ENCODE data around the gene GPT2. TPM values are rescaled to one million over a fixed set of nuclear protein-coding genes. Genes with fewer than 3 reads are reported as not detected.

Gene GPT2, protein sequence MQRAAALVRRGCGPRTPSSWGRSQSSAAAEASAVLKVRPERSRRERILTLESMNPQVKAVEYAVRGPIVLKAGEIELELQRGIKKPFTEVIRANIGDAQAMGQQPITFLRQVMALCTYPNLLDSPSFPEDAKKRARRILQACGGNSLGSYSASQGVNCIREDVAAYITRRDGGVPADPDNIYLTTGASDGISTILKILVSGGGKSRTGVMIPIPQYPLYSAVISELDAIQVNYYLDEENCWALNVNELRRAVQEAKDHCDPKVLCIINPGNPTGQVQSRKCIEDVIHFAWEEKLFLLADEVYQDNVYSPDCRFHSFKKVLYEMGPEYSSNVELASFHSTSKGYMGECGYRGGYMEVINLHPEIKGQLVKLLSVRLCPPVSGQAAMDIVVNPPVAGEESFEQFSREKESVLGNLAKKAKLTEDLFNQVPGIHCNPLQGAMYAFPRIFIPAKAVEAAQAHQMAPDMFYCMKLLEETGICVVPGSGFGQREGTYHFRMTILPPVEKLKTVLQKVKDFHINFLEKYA
- total RNA-seq: 15.7 TPM

DNA sequence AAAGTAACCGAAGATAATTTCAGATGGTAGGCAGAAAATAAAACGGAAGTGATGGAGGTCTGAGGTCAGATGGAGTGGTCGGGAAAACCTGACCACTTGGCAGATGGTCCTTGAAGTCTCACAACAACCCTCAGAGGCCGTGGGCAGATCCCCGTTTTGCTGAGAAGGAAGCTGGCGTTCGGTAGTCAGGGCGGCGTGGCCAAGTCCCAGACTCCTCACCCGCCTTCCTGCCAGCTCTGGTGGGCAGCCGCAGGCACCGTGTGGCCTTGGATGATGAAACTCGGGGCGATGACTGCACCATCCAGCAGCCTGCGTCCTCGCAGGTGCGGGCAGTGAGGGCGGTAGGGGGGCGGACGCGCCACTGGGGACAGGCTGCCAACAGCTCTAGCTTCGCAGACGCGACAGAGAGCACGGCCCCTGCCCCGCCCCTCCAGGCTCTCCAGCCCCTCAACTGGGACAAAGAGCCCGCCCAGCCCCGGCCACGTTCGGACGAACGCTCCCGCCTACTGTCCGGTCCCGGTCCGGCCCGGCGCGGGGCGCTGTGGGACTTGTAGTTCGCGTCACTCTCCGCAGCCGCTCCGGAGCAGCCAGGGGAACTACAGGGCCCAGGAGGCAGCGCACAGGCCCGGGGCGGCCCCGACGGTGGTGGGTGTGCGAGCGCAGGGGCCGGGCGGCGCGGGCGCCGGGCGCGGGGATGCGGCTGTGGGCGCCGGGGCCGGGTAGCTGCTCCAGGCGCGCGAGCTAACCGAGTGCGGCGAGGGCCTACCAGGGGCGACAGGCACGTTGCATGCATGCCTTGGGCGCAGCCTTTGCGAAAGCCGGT is at the start of gene GPT2:
GPT2 (plus strand) TSS at position 673 of the 823 bp plus-strand sequence. CDS start 354 bp downstream, outside the sequence.
- Histone ChIP-seq H3K27ac (ENCODE audit: low read depth, low read length) (peak within 1 kb of the TSS; percentile 80), H3K9me3 (ENCODE audit: control insufficient read depth in 3 of 3, low read length in 3 of 3) (no peaks in the 10 kb centered on the region), H3K9ac (ENCODE audit: low read depth in 1 of 3, low read length in 3 of 3) (peak within 1 kb of the TSS; percentile 70 to 89 (median 83)), H3K27me3 (ENCODE audit: control insufficient read depth in 3 of 3, insufficient read depth in 3 of 3, low read length in 3 of 3) (no peaks in the 10 kb centered on the region), H3K4me1 (ENCODE audit: control insufficient read depth in 3 of 3, insufficient read depth in 3 of 3, low read length in 3 of 3) (peaks cover 40 to 44% (median 41%) of the 10 kb centered on the region in 3 donors), H3K4me3 (ENCODE audit: low read length in 3 of 3) (peak within 1 kb of the TSS; percentile 71 to 94 (median 91)), H3K36me3 (ENCODE audit: control insufficient read depth in 3 of 3, insufficient read depth in 3 of 3, low read length in 3 of 3) (peaks cover 0 to under 1% (median 0%) of the 10 kb centered on the region in 3 donors)

DNA sequence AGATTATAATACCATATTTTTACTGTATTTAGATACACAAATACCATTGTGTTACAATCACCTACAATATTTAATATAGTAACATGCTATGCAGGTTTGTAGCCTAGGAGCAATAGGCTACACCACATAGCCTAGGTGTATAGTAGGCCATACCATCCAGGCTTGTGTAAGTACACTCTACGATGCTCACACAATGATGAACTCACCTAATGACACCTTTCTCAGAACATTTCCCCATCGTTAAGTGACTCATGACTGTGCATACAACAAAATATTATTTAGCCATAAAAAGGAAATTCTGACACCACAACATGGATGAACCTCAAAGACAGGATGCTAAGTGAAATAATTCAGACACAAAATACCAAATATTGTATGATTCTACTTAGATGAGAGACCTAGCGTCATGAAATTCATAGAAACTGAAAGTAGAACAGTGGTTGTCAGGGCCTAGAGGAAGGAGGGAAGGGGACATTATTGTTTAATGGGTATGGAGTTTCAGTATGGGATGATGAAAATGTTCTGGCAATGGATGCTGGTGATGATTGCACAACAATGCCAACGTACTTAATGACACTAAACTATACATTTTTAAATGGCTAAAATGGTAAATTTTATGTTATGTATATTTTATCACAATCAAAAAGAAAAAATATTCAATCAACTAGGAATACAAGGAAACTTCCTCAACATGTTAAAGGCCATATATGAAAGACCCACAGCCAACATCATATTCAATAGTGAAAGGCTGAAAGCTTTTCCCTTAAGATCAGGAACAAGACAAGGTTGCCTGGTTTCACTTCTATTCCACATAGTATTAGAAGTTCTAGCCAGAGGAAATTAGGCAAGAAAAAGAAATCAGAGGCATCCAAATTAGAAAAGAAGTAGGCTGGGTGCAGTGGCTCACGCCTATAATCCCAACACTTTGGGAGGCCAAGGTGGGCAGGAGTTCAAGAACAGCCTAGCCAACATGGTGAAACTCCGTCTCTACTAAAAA is 47.3 kb upstream of the GPT2 start:
- no peaks in the 10 kb centered on the region for H3K27me3 ChIP-seq (ENCODE audit: control insufficient read depth in 3 of 3, insufficient read depth in 3 of 3, low read length in 3 of 3)
- H3K4me3 ChIP-seq (ENCODE audit: low read length in 3 of 3): no peak overlapping the region
- no peak overlapping the region for H3K9ac ChIP-seq (ENCODE audit: low read depth in 1 of 3, low read length in 3 of 3)
- no peaks in the 10 kb centered on the region for H3K36me3 ChIP-seq (ENCODE audit: control insufficient read depth in 3 of 3, insufficient read depth in 3 of 3, low read length in 3 of 3)
- no peaks in the 10 kb centered on the region for H3K9me3 ChIP-seq (ENCODE audit: control insufficient read depth in 3 of 3, low read length in 3 of 3)
- H3K4me1 ChIP-seq (ENCODE audit: control insufficient read depth in 3 of 3, insufficient read depth in 3 of 3, low read length in 3 of 3): no peaks in the 10 kb centered on the region
- no peak overlapping the region for H3K27ac ChIP-seq (ENCODE audit: low read depth, low read length)

DNA sequence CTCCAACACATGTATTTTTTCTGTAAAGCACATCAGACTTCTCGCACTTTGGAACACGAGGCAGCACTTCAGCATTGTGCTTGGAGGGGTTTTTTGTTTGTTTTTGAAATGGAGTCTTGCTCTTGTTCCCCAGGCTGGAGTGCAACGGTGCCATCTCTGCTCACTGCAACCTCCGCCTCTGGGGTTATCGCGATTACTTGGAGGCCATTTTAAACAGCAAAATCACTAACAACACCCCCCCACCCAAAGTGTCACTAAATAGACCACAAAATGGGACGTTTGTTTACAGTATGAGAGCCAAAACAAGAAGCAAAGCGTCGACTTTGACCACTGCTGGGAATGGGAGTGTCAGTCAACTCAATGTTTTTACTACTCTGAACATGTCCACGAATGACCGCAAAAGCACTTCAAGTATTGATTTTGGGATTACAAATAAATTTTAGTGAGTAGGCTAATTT is 44.1 kb upstream of the GPT2 start:
- Histone ChIP-seq H3K4me1 (ENCODE audit: control insufficient read depth in 3 of 3, insufficient read depth in 3 of 3, low read length in 3 of 3) (no peaks in the 10 kb centered on the region), H3K9ac (ENCODE audit: low read depth in 1 of 3, low read length in 3 of 3) (no peak overlapping the region), H3K4me3 (ENCODE audit: low read length in 3 of 3) (no peak overlapping the region), H3K27ac (ENCODE audit: low read depth, low read length) (no peak overlapping the region), H3K27me3 (ENCODE audit: control insufficient read depth in 3 of 3, insufficient read depth in 3 of 3, low read length in 3 of 3) (peaks cover 8 to 10% (median 9%) of the 10 kb centered on the region in 3 donors), H3K36me3 (ENCODE audit: control insufficient read depth in 3 of 3, insufficient read depth in 3 of 3, low read length in 3 of 3) (no peaks in the 10 kb centered on the region), H3K9me3 (ENCODE audit: control insufficient read depth in 3 of 3, low read length in 3 of 3) (no peaks in the 10 kb centered on the region)

DNA sequence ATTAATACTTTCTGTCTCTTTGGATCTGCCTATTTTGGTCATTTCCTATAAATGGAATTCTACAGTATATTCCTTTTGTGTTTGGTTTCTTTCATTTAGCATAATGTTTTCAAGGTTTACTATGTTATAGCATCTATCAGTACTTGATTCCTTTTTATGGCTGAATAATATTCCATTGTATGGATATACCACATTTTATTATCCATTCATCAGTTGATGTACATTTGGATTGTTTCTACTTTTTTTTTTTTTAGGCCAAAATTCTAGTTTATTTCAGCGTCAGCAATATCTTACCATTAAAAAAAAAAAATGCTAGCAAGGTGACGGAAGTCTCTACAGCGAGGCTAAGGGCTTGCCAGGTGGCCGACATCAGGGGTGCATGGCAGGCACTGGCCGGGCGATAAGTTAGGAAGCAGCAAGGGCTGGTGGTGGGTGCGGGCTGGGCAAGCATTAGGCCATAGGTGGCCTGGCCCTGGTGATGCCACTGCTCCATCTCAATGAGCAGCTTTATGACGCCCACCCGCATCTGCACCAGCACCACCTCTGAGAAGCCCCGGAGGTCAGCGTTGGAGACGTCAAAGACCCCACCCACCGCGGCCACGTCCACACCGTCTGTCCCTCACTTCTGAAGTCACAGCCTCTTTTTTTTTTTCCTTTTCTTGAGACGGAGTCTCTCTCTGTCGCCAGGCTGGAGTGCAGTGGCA is 41.8 kb upstream of the GPT2 start:
- Histone ChIP-seq H3K4me1 (ENCODE audit: control insufficient read depth in 3 of 3, insufficient read depth in 3 of 3, low read length in 3 of 3) (no peaks in the 10 kb centered on the region), H3K9me3 (ENCODE audit: control insufficient read depth in 3 of 3, low read length in 3 of 3) (no peaks in the 10 kb centered on the region), H3K36me3 (ENCODE audit: control insufficient read depth in 3 of 3, insufficient read depth in 3 of 3, low read length in 3 of 3) (no peaks in the 10 kb centered on the region), H3K9ac (ENCODE audit: low read depth in 1 of 3, low read length in 3 of 3) (no peak overlapping the region), H3K4me3 (ENCODE audit: low read length in 3 of 3) (no peak overlapping the region), H3K27me3 (ENCODE audit: control insufficient read depth in 3 of 3, insufficient read depth in 3 of 3, low read length in 3 of 3) (peaks cover 9 to 10% (median 10%) of the 10 kb centered on the region in 3 donors), H3K27ac (ENCODE audit: low read depth, low read length) (no peak overlapping the region)

DNA sequence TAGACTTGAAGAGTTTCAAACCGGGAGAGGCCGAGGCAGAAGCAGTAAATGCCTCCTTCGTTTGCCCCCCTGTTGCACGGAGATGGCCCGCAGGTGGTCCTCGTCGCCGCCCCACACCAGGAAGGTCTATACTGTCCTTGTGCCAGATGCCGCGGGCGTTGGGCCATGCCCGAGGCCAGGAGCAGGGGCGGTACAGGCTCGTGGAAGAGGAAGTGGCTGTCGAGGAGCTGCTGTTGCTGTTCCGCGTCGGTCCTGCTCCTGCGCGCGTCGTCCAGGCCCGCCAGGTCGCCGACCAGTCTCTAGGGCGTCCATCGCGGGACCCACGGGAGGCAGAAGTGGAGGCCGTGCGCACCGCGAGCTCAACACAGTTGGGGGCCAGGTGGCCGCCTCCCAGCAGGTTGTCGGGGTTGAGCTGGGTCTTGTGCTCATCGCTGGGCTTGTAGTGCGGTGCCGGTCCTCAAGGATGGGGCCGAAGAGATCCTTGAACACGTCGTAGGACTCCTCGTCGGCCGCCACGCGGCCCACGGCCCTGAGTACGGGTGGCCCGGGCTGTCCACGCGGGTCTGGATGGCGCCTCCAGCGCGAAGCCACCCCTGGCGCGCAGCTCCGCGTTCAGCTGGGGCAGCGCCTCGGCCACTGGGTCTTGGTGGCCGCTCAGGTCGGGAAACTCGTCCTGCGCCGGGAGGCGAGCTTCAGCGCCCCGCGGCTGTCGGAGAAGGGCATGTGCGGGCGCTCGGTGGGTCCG is 40.1 kb upstream of the GPT2 start:
- H3K36me3 ChIP-seq (ENCODE audit: control insufficient read depth in 3 of 3, insufficient read depth in 3 of 3, low read length in 3 of 3): no peaks in the 10 kb centered on the region
- H3K9me3 ChIP-seq (ENCODE audit: control insufficient read depth in 3 of 3, low read length in 3 of 3): no peaks in the 10 kb centered on the region
- H3K4me1 ChIP-seq (ENCODE audit: control insufficient read depth in 3 of 3, insufficient read depth in 3 of 3, low read length in 3 of 3): no peaks in the 10 kb centered on the region
- peak overlapping the region in 1 of 3 donors; percentile 22 for H3K4me3 ChIP-seq (ENCODE audit: low read length in 3 of 3)
- H3K27me3 ChIP-seq (ENCODE audit: control insufficient read depth in 3 of 3, insufficient read depth in 3 of 3, low read length in 3 of 3): peaks cover 9 to 10% (median 10%) of the 10 kb centered on the region in 3 donors
- H3K27ac ChIP-seq (ENCODE audit: low read depth, low read length): no peak overlapping the region
- H3K9ac ChIP-seq (ENCODE audit: low read depth in 1 of 3, low read length in 3 of 3): no peak overlapping the region

DNA sequence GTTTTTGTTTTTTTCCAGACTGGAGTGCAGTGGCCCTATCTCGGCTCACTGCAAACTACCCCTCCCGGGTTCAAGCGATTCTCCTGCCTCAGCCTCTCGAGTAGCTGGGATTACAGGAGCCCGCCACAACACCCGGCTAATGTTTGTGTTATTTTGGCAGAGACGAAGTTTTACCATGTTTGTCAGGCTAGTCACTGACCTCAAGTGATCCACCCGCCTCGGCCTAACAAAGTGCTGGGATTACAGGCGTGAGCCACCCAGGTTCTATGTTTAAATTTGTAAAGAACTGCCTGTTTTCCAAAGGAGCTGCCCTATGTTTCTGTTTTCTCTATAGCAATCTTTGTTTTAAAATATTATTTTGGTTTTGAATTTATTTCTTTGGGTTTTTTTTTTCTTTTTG is 39.4 kb upstream of the GPT2 start:
- Histone ChIP-seq H3K27me3 (ENCODE audit: control insufficient read depth in 3 of 3, insufficient read depth in 3 of 3, low read length in 3 of 3) (peaks cover 9 to 10% (median 10%) of the 10 kb centered on the region in 3 donors), H3K9me3 (ENCODE audit: control insufficient read depth in 3 of 3, low read length in 3 of 3) (no peaks in the 10 kb centered on the region), H3K4me3 (ENCODE audit: low read length in 3 of 3) (no peak overlapping the region), H3K9ac (ENCODE audit: low read depth in 1 of 3, low read length in 3 of 3) (no peak overlapping the region), H3K36me3 (ENCODE audit: control insufficient read depth in 3 of 3, insufficient read depth in 3 of 3, low read length in 3 of 3) (no peaks in the 10 kb centered on the region), H3K27ac (ENCODE audit: low read depth, low read length) (no peak overlapping the region), H3K4me1 (ENCODE audit: control insufficient read depth in 3 of 3, insufficient read depth in 3 of 3, low read length in 3 of 3) (no peaks in the 10 kb centered on the region)

DNA sequence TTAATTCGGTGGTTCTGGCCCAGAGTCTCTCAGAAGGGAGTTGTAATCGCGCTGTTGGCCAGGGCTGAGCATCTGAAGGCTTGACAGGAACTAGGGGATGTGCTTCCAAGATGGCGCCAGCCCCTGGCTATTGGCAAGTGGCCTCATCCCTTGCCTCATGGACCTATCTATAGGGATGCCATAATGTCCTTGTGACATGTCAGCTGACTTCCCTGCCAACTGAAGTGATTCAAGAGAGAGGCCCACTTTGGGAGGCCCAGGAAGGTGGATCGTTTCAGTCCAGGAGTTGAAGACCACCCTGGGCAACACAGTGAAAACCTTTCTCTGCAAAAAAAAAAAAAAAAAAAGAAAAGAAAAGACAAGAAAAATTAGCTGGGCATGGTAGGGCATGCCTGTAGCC is 38.2 kb upstream of the GPT2 start:
- no peak overlapping the region for H3K27ac ChIP-seq (ENCODE audit: low read depth, low read length)
- H3K4me1 ChIP-seq (ENCODE audit: control insufficient read depth in 3 of 3, insufficient read depth in 3 of 3, low read length in 3 of 3): no peaks in the 10 kb centered on the region
- no peaks in the 10 kb centered on the region for H3K36me3 ChIP-seq (ENCODE audit: control insufficient read depth in 3 of 3, insufficient read depth in 3 of 3, low read length in 3 of 3)
- peaks cover 9 to 10% (median 10%) of the 10 kb centered on the region in 3 donors for H3K27me3 ChIP-seq (ENCODE audit: control insufficient read depth in 3 of 3, insufficient read depth in 3 of 3, low read length in 3 of 3)
- H3K4me3 ChIP-seq (ENCODE audit: low read length in 3 of 3): no peak overlapping the region
- no peak overlapping the region for H3K9ac ChIP-seq (ENCODE audit: low read depth in 1 of 3, low read length in 3 of 3)
- no peaks in the 10 kb centered on the region for H3K9me3 ChIP-seq (ENCODE audit: control insufficient read depth in 3 of 3, low read length in 3 of 3)

DNA sequence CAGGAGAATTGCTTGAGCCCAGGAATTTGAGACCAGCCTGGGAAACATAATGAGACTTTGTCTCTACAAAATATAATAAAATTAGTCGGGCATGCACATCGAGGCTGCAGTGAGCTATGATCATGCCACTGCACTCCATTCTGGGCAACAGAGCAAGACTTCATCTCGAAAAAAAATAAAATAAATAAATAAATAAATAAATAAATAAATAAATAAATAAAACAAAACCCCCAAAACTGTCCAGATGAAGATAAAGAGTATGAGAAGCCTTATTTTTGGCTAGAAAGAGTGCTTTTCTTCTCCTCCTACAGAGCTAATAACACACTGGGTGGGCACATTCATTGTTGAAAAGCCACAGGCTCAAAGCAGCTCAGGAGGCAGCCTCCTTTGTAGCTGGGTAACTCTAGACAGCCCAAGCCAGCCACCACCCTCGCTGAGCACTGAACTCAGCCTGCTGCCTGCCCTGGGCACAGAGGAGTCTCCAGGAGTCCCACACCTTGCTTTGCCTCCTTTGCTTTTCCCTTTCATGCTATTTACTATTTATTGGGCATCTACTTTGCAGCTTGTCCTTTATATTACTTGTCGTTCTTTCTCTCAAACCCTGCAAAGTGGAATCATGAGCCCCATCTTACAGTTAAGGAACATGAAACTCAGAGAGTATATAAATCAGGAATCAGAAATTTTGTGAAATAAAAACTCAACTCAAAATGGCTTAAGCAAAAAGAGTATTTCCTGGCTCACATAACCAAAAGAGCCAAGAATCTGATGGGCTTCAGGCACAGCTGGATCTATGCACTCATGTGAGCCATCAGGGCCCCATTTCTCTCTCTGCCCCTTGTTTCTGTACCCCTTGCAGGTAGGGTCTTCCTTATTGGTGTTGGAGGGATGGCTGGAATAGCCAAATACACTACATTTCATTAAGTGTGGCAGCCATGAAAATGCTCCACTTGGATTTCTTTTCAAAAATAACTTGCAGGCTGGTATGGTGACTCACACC is 35.1 kb upstream of the GPT2 start:
- Histone ChIP-seq H3K27me3 (ENCODE audit: control insufficient read depth in 3 of 3, insufficient read depth in 3 of 3, low read length in 3 of 3) (peaks cover 4 to 8% (median 5%) of the 10 kb centered on the region in 3 donors), H3K4me3 (ENCODE audit: low read length in 3 of 3) (no peak overlapping the region), H3K9ac (ENCODE audit: low read depth in 1 of 3, low read length in 3 of 3) (no peak overlapping the region), H3K9me3 (ENCODE audit: control insufficient read depth in 3 of 3, low read length in 3 of 3) (no peaks in the 10 kb centered on the region), H3K4me1 (ENCODE audit: control insufficient read depth in 3 of 3, insufficient read depth in 3 of 3, low read length in 3 of 3) (peaks cover under 1 to 1% (median under 1%) of the 10 kb centered on the region in 3 donors), H3K36me3 (ENCODE audit: control insufficient read depth in 3 of 3, insufficient read depth in 3 of 3, low read length in 3 of 3) (no peaks in the 10 kb centered on the region), H3K27ac (ENCODE audit: low read depth, low read length) (no peak overlapping the region)

All from skeletal muscle tissue (tissue), 4 donors.